K562 (cell line): ENCODE measurements around the gene MAGI3.

ENCODE experiments used
- CBX1 ChIP-seq: sonication (generic); IDR thresholded peaks from 2 replicates; pipeline ENCODE4 v1.6.1; 2016; ENCODE audit warnings: antibody characterized with exemption, low read depth, mild to moderate bottlenecking
- CEBPB ChIP-seq: fragments of 450-650 bp; IDR thresholded peaks from 2 replicates; pipeline ENCODE4 v1.6.1; 2016; ENCODE audit warnings: missing genetic modification characterization, missing compliant biosample characterization
- CTCF ChIP-seq, 3 experiments: IDR thresholded peaks in 2 of 3; conservative IDR thresholded peaks in 1 of 3; 2 replicates each; pipeline ENCODE4 v1.5.1; 2011 to 2012; ENCODE audit warnings: low read length in 3 of 3, mild to moderate bottlenecking in 3 of 3, control low read depth in 2 of 3, improper control_type of control experiment in 1 of 3, inconsistent platforms in 1 of 3, low read depth in 1 of 3, mixed read lengths in 1 of 3, moderate library complexity in 1 of 3; ENCODE audit not compliant: insufficient read depth in 2 of 3
- FIP1L1 ChIP-seq: fragments of 200-400 bp; formaldehyde crosslinking; IDR thresholded peaks from 2 replicates; pipeline ENCODE4 v1.6.1; 2018; ENCODE audit warnings: mild to moderate bottlenecking, low read depth, low read length; ENCODE audit not compliant: poor library complexity, severe bottlenecking
- FOXK2 ChIP-seq, 2 experiments: fragments of 450-650 bp; IDR thresholded peaks in 1 of 2; conservative IDR thresholded peaks in 1 of 2; 2 replicates each; pipeline ENCODE4 v1.6.1; 2016; ENCODE audit warnings: low read depth in 2 of 2, mild to moderate bottlenecking in 1 of 2
- HMG20A ChIP-seq: fragments of 450-650 bp; formaldehyde crosslinking; conservative IDR thresholded peaks from 2 replicates; pipeline ENCODE4 v1.4.0; 2020; ENCODE audit warnings: mild to moderate bottlenecking, mixed read lengths
- HSF4 ChIP-seq: fragments of 250-450 bp; sonication (Bioruptor Pico); IDR thresholded peaks from 2 replicates; pipeline ENCODE4 v2.1.2; 2022; ENCODE audit warnings: mild to moderate bottlenecking, moderate library complexity, borderline replicate concordance
- PML ChIP-seq: IDR thresholded peaks from 2 replicates; pipeline ENCODE4 v1.6.1; 2012; ENCODE audit warnings: low read length, inconsistent platforms
- POLR2AphosphoS5 ChIP-seq: IDR thresholded peaks from 2 replicates; pipeline ENCODE4 v1.6.1; 2011; ENCODE audit warnings: mild to moderate bottlenecking, low read depth, low read length, moderate library complexity; ENCODE audit not compliant: control insufficient read depth, insufficient read depth
- RNF2 ChIP-seq: sonication (generic); IDR thresholded peaks from 2 replicates; pipeline ENCODE4 v1.6.1; 2016
- SRSF7 ChIP-seq: fragments of 200-400 bp; formaldehyde crosslinking; optimal IDR thresholded peaks from 2 replicates; pipeline ENCODE3; 2017; ENCODE audit warnings: mild to moderate bottlenecking, low read depth, low read length
- TRIM24 ChIP-seq, 2 experiments: fragments of 450-650 bp; IDR thresholded peaks; 2 replicates each; pipeline ENCODE4 v1.6.1; 2016
- ZNF318 ChIP-seq, 2 experiments: fragments of 450-650 bp; IDR thresholded peaks; 2 replicates each; pipeline ENCODE4 v1.6.1; 2016; ENCODE audit warnings: mild to moderate bottlenecking in 2 of 2, borderline replicate concordance in 1 of 2, low read depth in 1 of 2, moderate library complexity in 1 of 2

- TF ChIP-seq CTCF (IDR thresholded peaks at IDR 0.05 in 2 of 3, conservative IDR thresholded peaks at IDR 0.05 in 1 of 3; ENCODE audit: insufficient read depth in 2 of 3, low read depth in 1 of 3, low read length in 3 of 3): peak in 2 of 3 experiments; percentile 11 to 37; a peak in 1 of 6 replicates
- TF ChIP-seq SRSF7: no peak
- TF ChIP-seq CBX1: no peak
- TF ChIP-seq HMG20A (CRISPR knock-in tag): no peak
- no peak for TF ChIP-seq CEBPB
- no peak for TF ChIP-seq FOXK2 (conservative IDR thresholded peaks at IDR 0.05 in 1 of 2, IDR thresholded peaks at IDR 0.05 in 1 of 2; ENCODE audit: low read depth in 2 of 2)
- 0 out of 2 replicates have a peak, but pooled peaks have one; percentile 18 for TF ChIP-seq PML
- TF ChIP-seq ZNF318 (IDR thresholded peaks at IDR 0.05; ENCODE audit: borderline replicate concordance in 1 of 2, low read depth in 1 of 2): no peak
- TF ChIP-seq FIP1L1: no peak
- peak; percentile 72 for TF ChIP-seq POLR2AphosphoS5
- TF ChIP-seq TRIM24 (IDR thresholded peaks at IDR 0.05): peak; percentile 59 to 70; a peak in 2 of 4 replicates
- no peak for TF ChIP-seq RNF2
- no peak for TF ChIP-seq HSF4 (CRISPR knock-in tag)
Observed at GRCh38 chr1:113388621-113389358, 1.5 kb upstream of the MAGI3 start.
